KG1 (cell line): ENCODE results near the gene SLC23A1.
"Not testable (repeated sequence)": the region's sequence is repeated elsewhere in the genome, so short reads cannot be mapped to it uniquely, and the experiment has no call there.

Experiments used
- DNase-seq: peaks from one replicate; lab custom pipeline; 2025; lab: John Stamatoyannopoulos, UW

Gene SLC23A1

GRCh38 chr5:139369181-139369580 is 13.9 kb downstream of the SLC23A1 start:
- no peak for DNase-seq

GRCh38 chr5:139368613-139369012 is 14.5 kb downstream of the SLC23A1 start:
- no peak for DNase-seq

- DNase-seq, result no peak
Measured at GRCh38 chr5:139364466-139364865, 18.6 kb downstream of the SLC23A1 start.

- no peak for DNase-seq
Measured at GRCh38 chr5:139363937-139364336, 19.2 kb downstream of the SLC23A1 start.

GRCh38 chr5:139361835-139362429 is 21.2 kb downstream of the SLC23A1 start:
- no peak for DNase-seq

GRCh38 chr5:139360384-139360783 is 22.7 kb downstream of the SLC23A1 start:
- DNase-seq, result no peak

- DNase-seq, result no peak
Measured at GRCh38 chr5:139358064-139358463, 25.0 kb downstream of the SLC23A1 start.

GRCh38 chr5:139355900-139356299 is 27.2 kb downstream of the SLC23A1 start:
- DNase-seq, result not testable (repeated sequence)

GRCh38 chr5:139354186-139354585 is 28.9 kb downstream of the SLC23A1 start:
- no peak for DNase-seq

- DNase-seq, result not testable (repeated sequence)
Measured at GRCh38 chr5:139347863-139348262, 35.2 kb downstream of the SLC23A1 start.

- DNase-seq, result not testable (repeated sequence)
Measured at GRCh38 chr5:139345442-139345841, 37.7 kb downstream of the SLC23A1 start.

- no peak for DNase-seq
Measured at GRCh38 chr5:139344177-139344576, 38.9 kb downstream of the SLC23A1 start.

GRCh38 chr5:139343476-139343875 is 39.6 kb downstream of the SLC23A1 start:
- DNase-seq, result no peak

GRCh38 chr5:139342423-139342723 is 40.7 kb downstream of the SLC23A1 start:
- no peak for DNase-seq

- DNase-seq, result peak; percentile 44
Measured at GRCh38 chr5:139341689-139342422, 41.2 kb downstream of the SLC23A1 start, which contains the start of gene PAIP2. Gene PAIP2 (plus strand): TSS chr5:139341854. CDS start chr5:139363785, 21,931 bp downstream.

GRCh38 chr5:139341187-139341688 is 41.9 kb downstream of the SLC23A1 start:
- DNase-seq, result no peak

- no peak for DNase-seq
Measured at GRCh38 chr5:139340051-139340450, 43.0 kb downstream of the SLC23A1 start.

GRCh38 chr5:139335811-139336210 is 47.3 kb downstream of the SLC23A1 start:
- DNase-seq, result no peak
